HG03354 (cell line): ENCODE data around the gene CHI3L1.
"Not testable (repeated sequence)": the region's sequence is repeated elsewhere in the genome, so short reads cannot be mapped to it uniquely, and the experiment has no call there.

ENCODE experiments used
- ATAC-seq: cut with Tn5 transposase; IDR thresholded peaks from one replicate; pipeline ENCODE4 v1.9.1; 2021; ENCODE audit warnings: mild to moderate bottlenecking; ENCODE audit not compliant: unreplicated experiment, poor library complexity, severe bottlenecking

CHI3L1 gene

DNA sequence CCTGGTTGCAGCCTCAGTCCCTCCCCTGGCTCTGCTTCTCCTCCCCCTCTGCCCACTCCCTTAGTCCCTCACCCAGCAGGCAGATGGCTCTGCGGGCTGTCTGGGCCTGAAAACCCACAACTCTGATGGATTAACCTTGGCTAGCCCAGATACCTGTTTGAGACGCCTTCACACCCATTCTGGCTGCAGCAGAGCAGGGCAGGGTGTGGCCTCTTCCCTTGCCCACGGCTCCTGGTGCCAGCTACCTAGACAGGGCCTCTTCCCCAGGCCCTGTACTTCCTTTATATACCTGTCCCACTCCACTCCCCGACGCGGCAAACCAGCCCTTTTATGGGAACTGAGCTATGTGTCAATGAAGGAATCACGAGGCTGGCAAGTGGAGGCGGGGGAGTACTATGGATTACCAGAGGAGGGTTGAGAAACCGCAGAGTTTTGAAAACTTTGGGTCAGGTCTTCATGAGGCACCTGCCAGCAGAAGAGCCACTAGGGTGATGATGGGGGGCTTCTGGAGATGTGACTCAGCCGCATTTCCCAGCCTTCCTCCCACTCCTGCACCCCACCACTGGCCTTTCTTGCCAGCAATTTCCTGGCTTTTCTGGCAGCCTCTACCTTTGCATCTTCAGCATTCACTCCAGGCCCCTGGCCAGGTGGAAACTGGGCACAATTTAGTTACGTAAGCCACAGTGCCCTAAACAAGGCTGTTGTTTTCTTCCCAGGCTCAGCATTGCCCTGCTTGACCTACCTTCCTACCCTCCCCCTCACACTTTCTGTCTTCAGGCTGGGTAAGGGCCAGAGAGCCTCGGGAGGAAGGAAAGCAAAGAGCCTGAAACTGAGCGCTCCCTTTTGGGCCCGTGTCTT is at the start of gene CHI3L1:
CHI3L1 (minus strand) TSS at position 259 of the 858 bp plus-strand sequence; CDS start at position 178, 81 bp downstream.
- ATAC-seq, result no peak

DNA sequence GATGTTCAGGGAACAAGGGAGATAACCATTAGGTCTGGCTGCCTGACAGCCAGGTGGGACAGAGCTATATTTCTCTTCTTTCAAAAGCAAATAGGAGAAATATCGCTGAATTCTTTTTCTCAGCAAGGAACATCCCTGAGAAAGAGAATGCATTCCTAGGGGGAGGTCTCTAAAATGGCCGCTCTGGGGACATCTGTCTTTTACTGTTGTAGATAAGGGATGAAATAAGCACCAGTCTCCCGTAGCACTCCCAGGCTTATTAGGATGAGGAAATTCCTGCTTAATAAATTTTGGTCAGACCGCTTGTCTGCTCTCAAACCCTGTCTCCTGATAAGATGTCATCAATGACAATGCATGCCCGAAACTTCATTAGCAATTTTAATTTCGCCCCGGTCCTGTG is 48.4 kb upstream of the CHI3L1 start:
- not testable (repeated sequence) for ATAC-seq

DNA sequence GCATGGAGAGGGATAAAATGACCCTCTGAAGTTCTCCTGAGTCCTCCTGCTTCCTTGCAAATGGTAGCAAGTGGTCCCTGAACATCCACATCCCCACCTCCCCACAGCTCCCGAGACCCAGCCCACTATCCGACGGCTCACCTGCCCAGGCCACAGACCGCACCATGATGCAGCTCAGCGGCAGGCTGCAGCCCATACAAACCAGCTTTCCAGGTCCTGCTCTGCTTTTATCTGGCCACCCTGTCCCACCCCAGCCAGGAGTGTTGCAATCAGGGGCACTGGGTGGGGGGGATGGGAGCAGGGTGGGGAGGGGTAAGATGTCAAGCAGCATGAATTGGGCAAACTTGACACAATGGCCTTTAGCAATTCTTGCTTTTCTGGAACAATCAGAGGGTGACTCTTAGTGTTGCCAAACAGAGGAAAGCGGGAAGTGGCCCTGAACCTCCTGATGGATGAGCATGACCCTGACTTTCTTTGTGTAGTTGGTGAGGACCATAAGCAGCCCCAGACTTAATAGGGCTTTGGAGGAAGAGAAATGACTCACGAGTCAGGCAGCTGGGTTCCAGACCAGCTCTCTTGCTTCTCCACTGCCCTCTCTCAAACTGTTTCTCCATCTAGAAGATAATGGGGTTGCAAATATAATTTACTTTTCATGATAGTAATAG is 43.1 kb upstream of the CHI3L1 start, which contains the start of gene CHIT1:
CHIT1 (minus strand) TSS at position 203 of the 665 bp plus-strand sequence; CDS start at position 166, 37 bp downstream.
- no peak for ATAC-seq

- no peak for ATAC-seq
Measured at GRCh38 chr1:203228670-203229069, 42.2 kb upstream of the CHI3L1 start.

DNA sequence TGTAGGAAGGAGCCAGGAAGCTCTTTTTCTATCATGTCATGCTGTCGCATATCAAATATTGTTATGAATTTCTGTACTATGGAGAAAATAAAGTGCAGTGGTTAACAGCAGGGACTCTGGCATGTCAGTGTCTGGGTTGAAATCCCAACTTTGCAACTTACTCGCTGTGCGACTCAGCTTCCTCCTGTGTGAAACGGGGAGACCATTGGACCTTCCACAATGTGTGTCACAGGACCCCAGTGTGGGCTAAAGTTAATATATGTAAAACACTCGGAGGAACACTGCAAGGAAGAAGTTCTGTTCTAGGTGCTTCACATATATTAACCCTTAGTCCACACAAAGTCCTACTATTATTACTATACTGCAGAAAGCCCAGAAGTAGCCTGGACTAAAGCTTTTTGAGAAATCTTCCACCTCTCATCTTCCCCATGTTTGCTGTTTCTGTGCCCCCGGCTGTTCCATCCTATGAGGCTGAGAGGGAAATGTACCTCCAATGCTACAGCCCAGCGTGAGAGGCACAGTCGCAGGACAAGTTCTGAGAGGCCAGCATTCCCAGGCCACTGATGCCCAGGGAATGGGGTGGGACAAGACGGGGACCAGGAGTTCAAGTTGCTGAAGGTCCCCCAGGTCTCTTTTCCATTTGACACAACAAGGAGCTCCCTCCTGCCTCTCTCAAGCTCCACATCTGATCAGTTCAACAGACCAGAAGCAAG is 41.0 kb upstream of the CHI3L1 start:
- no peak for ATAC-seq

DNA sequence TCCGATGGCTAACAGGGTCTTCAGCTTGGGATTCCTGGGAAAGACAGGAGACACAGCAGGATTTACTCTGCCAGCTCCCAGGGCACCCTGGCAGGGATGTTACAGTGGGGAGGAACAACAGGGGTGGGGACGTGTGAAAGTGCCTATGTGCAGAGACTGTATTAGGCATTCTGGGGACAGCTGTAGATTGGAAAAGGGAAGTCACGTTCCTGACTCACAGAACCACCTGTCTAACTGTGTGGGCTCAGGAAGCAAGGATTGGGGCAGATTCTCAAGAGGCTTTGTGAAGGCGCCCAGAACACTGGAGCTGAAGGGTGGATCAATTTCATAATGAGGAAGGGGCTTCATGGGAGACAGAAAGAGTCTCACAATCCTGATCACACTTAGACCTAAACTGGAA is 38.6 kb upstream of the CHI3L1 start:
- ATAC-seq, result no peak

GRCh38 chr1:203223012-203223775 is 36.7 kb upstream of the CHI3L1 start:
- no peak for ATAC-seq

- no peak for ATAC-seq
Measured at GRCh38 chr1:203219934-203220333, 33.4 kb upstream of the CHI3L1 start.

DNA sequence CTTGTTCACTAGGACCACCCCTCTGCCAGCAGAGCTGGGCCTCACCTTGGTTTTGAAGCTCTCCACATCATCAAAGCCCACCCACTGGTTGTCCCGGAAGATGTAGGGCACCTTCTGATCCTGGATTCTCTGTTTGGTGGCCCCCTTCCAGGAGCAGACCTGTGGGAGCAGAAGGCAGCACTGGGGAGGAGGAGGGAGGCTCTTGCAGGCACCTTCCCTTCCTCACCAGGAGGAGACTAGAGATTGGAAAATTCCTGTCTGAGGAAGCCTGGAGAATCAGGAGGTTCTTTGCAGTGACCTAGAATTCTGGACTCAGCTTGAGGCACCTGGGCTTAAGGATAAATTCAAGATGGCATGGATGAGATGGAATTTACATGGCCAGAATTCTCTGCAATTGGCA is 32.7 kb upstream of the CHI3L1 start:
- ATAC-seq, result no peak

- ATAC-seq, result no peak
Measured at GRCh38 chr1:203217668-203218067, 31.2 kb upstream of the CHI3L1 start.

- ATAC-seq, result no peak
Measured at GRCh38 chr1:203217139-203217655, 30.7 kb upstream of the CHI3L1 start.

DNA sequence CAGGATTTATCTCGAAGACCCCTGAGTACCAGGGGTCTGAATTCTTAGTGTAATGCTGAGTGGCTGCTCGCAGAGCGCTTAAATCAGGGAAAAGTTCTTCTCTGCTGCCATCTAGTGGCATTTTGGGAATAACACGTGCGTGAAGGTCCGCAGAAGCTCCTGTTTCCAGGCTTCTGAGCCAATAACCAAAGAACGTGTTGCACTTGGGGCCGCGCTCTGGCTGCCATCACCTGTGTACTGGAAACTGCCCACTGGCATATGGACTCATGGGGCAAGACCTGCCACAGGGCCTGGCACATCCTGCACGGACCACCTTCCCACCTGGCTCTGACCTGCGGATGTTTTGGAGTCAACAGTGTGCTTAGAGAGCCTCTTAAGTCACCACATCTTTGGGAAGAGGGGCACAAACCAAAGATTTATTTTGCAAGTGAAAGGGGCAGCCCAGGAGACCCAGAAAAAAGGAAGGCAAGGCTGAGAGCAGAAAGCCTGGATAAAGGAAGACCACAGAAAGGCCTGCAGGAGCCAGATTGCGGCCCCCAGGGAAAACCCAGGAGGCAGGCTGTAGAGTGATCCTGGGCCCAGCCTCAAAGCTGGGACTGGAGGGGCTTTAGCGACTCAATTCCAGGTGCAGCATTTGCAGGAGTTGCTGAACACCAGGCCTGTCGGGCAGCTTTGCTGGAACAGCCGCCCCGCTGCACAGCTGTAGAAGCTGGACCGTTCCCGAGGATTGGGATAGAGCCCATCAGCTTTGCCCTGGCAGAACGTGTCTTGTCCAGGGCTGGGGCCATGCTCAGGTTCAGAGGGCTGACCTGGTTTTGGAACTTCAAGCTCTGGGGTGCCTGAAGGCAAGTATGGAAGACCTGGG is 30.0 kb upstream of the CHI3L1 start:
- no peak for ATAC-seq

- no peak for ATAC-seq
Measured at GRCh38 chr1:203215573-203215972, 29.1 kb upstream of the CHI3L1 start.

- ATAC-seq, result no peak
Measured at GRCh38 chr1:203214871-203215270, 28.4 kb upstream of the CHI3L1 start.

DNA sequence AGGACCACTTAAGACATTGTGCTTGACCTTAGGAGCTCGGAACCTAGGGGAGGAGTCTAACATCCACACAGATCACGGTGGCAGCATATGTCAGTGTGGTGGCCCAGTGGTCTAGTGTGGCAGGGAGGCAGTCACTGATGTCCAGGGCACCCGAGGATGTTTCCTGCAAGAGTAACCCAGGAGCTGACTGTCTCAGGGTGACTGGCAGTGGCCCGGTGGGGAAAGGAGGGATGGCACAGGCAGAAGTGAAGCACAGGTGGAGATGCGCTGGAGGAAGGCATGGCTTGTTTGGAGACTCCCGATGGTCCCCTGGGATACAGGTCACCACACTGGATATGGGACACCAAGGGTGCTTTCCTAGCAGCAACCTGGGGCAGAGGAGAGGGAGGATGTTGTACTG is 26.6 kb upstream of the CHI3L1 start:
- ATAC-seq, result no peak

DNA sequence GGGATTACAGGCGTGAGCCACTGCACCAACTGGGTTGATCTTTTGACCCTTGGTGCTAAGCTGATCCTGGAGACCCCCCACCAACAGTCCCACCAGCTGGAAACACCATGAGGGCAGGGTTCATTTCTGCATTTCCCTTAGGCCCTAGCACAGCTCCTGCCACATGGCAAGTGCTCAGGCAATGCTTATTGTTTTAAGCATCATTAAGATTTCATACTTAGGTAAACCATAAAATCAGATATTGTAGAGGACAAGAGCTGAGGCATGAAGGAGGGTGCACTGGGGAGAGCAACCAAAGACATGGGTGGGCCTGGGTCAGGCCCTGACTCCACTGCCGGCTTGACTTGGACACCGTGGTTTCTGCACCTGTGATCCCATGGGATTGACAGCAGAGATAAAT is 25.3 kb upstream of the CHI3L1 start:
- ATAC-seq, result no peak

- no peak for ATAC-seq
Measured at GRCh38 chr1:203210988-203211387, 24.5 kb upstream of the CHI3L1 start.

- no peak for ATAC-seq
Measured at GRCh38 chr1:203210350-203210749, 23.8 kb upstream of the CHI3L1 start.

GRCh38 chr1:203208181-203208580 is 21.7 kb upstream of the CHI3L1 start:
- no peak for ATAC-seq
